Suppressor macrophage treated with lipopolysaccharide for 1 hour (primary cell): ENCODE measurements around the gene INKA1.
A peak's percentile ranks its signal among the peaks of the same experiment; 100 is the strongest.

Experiments used
- DNase-seq, 3 donors: peaks; one replicate each; pipeline ENCODE4 v3.0.0-alpha.2; 2020 to 2022

INKA1 gene

GRCh38 chr3:49787182-49787464 lies 15.9 kb upstream of the INKA1 start:
- DNase-seq = no peak

DNA sequence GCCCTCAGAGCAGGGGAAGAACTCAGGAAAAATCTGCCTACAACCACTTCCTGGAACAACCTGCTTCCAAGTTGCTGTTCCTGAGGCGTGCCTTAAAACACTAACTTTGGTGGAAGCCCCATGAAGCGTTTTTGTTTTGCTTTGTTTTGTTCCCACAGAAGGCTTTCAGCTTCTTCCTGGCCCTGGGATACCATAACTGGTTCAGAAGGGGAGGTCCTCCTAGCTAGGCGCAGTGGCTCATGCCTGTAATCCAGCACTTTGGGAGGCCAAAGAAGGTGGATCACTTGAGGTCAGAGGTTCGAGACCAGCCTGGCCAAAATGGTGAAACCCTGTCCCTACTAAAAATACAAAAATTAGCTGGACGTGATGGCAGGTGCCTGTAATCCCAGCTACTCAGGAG lies 15.5 kb upstream of the INKA1 start:
- no peak for DNase-seq

GRCh38 chr3:49788056-49788455 lies 15.0 kb upstream of the INKA1 start:
- no peak for DNase-seq

GRCh38 chr3:49790626-49791411 lies 12.2 kb upstream of the INKA1 start:
- no peak for DNase-seq

DNA sequence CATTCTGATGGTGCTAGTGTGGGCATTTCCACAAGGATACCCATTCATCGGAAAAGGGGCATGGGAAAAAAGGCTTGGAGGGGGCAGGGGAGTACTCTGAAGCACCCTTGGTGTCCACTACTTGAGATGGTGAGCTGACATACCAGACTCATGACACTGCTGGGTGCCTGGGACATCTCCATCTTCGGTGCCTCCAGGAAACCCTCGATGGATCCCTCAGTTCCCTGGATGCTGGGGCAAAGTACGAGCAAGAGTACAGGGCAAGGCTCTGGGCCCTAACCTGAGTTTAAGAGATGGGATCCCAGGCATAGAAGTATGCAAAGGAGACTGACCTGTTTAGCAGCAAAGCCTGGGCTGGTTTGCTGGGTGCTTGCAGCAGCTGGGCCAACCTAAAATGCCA lies 11.5 kb upstream of the INKA1 start:
- no peak for DNase-seq

GRCh38 chr3:49792371-49793150 lies 10.5 kb upstream of the INKA1 start:
- no peak for DNase-seq

GRCh38 chr3:49793486-49794085 lies 9.5 kb upstream of the INKA1 start:
- DNase-seq = no peak

DNA sequence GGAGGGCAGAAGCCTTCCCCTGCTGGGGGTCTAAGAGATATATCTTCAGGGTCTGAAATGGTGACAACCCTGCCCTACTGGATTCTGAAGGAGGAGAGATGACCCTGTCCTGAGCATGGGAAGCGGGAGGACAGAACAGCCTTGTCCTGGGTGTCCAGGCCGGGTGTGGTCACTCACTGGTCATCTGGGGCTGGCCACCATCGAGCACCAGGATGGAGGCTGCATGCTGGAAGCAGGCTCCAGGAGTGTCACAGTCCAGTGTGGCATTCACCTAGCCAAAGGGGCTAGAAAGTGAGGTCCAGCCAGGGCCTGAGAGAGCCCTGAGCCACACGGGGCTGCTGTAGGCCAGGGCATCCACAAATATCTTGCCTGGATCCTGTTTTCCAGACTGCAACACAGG lies 8.6 kb upstream of the INKA1 start:
- no peak for DNase-seq

DNA sequence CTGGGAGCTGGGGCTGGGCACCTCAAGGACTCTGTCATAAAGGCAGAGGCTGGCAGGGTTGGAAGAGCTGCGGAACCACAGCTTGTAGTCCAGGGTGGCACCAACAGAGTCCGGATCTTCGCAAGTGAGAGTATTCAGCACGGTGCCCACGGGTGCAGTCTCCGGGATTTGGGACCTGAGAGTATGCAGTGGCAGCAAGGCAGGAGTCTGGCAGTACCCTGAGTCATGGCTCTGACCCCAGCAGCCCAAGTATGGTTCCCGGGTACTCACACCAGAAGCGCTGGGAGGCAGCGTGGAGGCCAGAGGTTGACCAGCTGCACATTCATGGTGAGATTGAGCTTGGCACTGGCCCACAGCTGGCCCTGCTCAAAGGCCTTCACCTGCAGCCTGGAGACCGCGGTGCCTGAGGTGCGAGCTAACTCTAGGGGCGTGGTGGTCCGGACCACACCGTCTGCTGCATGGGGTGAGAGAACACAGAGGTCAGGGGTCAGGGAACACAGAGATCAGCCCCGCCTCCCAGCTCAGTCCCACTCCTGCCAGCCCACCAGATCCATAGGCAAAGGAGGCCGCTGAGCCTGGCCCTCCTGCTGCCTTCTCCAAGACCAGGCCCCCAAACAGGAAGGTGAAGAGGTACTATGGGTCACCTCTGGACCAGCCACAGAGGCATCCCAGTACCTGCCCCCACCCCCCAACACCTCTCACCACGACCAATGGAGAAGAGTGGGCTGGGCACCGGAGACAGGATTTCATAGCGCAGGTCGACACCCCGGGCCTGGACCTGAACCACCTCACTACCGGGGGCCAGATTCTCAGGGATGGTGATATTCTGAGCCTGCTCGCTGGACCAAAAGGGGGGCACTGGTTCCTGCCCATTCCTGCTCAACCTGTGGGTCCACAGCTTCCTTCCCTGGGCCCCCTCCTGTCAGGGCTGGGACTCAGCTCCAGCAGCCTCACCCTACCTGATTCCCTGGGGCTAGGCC lies 7.8 kb upstream of the INKA1 start:
- DNase-seq = no peak

- DNase-seq = no peak
These were observed 4.0 kb upstream of the INKA1 start for GRCh38 chr3:49799105-49799504.

- DNase-seq = peak in 2 of 3 donors; percentile 24 to 28
These were observed 3.3 kb upstream of the INKA1 start, which contains the start of gene CDHR4 for GRCh38 chr3:49799761-49800160. CDHR4 (minus strand) TSS chr3:49799873; CDS start chr3:49799812, 61 bp downstream.

GRCh38 chr3:49801160-49801559 lies 1.9 kb upstream of the INKA1 start:
- DNase-seq = no peak

GRCh38 chr3:49803465-49804140 lies 542 bp downstream of the INKA1 start:
- DNase-seq = peak; percentile 36 to 63 (median 38)

GRCh38 chr3:49804141-49805041 lies 1.3 kb downstream of the INKA1 start:
- DNase-seq = peak; percentile 24 to 39 (median 30)

- DNase-seq = peak in 1 of 3 donors; percentile 13
These were observed 2.3 kb downstream of the INKA1 start for GRCh38 chr3:49805367-49805782.

- peak; percentile 36 to 53 (median 46) for DNase-seq
These were observed 3.0 kb downstream of the INKA1 start for GRCh38 chr3:49805897-49806701.

DNA sequence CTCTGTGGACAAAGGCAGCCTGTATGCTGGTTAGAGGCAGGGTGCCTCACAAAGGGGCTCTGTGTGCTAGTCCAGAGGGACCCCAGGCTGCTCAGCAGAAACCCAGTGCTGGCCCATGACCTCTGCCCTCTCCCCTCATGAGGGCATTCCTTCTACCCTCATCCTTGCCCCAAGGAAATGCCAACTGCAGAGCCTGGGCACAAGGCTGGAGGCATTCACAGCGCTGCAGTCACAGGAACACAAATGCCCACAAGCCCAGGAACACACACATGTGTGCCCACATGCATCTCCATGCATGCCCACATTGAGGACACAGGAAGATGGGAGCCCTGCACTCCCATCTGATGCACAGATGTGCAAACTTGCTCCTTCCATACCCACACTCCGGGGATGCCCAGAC lies 3.8 kb downstream of the INKA1 start:
- no peak for DNase-seq

- DNase-seq = no peak
These were observed 4.5 kb downstream of the INKA1 start for GRCh38 chr3:49807431-49808114.

DNA sequence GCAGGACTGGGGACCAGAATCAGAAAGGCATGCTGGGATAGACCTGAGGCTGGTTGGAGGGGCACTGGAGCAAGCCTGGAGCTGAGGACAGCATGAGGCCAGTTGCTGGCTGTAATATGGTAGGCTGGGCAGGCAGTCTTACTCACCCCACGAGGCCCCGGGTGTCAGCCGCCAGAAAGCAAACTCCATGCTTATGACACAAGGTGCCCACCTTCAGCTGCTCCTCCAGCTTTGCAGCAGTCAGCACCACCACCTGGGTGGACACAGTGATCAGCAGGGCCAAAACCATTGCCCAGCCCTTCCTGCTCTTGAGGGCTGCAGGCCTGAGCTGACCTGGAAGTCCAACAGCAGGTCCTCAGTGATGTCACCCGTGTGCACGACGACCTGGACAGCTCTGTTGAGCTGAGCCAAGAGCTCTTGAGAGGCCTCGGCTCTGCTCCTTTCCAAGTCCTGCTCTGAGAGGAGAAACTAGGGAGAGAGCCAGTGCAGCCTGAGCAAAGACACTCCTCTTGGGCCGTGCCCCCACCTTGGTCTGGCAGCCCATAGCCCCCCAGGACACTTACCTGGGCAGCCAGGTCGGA lies 9.9 kb downstream of the INKA1 start:
- DNase-seq = peak in 1 of 3 donors; percentile 9
